Measurements from ENCODE around the gene GALNT16. TPM values are rescaled to one million over a fixed set of nuclear protein-coding genes. Genes with fewer than 3 reads are reported as not detected.

Gene GALNT16
- total and polyA plus RNA-seq, 2 of the 8 experiments (the other 6 are each of a cell fraction or from before 2014, with no cell fraction given), result 5.4 to 6.3 TPM

GRCh38 chr14:69358233-69358963 is 98.4 kb downstream of the GALNT16 start (continued):
- no peak for TF ChIP-seq ATF2 (IDR thresholded peaks at IDR 0.05; ENCODE audit: low read length)
- TF ChIP-seq TEAD4 (IDR thresholded peaks at IDR 0.05; ENCODE audit: low read depth, low read length), result no peak
- TF ChIP-seq CTCF (IDR thresholded peaks at IDR 0.05; ENCODE audit: control extremely low read depth in 1 of 3, insufficient read depth in 1 of 3, low read depth in 1 of 3, low read length in 3 of 3), result no peak
- no peak for TF ChIP-seq KDM1A (IDR thresholded peaks at IDR 0.05; ENCODE audit: borderline replicate concordance, low read length)
- no peak for TF ChIP-seq RXRA (IDR thresholded peaks at IDR 0.05; ENCODE audit: insufficient read depth, low read depth, low read length)
- no peak for TF ChIP-seq CHD2 (IDR thresholded peaks at IDR 0.05; ENCODE audit: low read length)
- TF ChIP-seq CBX8 (IDR thresholded peaks at IDR 0.05; ENCODE audit: borderline replicate concordance, low read depth, low read length), result no peak

Data from H1 (cell line).